Effector memory CD8-positive, alpha-beta T cell (primary cell): Measurements from ENCODE around the gene LRRFIP2.
"Not testable (repeated sequence)": the region's sequence is repeated elsewhere in the genome, so short reads cannot be mapped to it uniquely, and the experiment has no call there.

Source experiments
- ATAC-seq: fragments of 150-1000 bp; cut with Tn5 transposase; replicated peaks from 2 replicates; pipeline ENCODE4 v1.10.0; 2021; ENCODE audit warnings: mild to moderate bottlenecking, moderate library complexity
- DNase-seq, 3 experiments: peaks; one replicate each; pipeline ENCODE4 v3.0.0; 2021
- H3K27ac Mint-ChIP-seq, 2 donors: one replicate each; pipeline ENCODE4 v1.8.0; 2022; ENCODE audit warnings: mild to moderate bottlenecking in 2 of 2, mixed read lengths in 2 of 2, moderate library complexity in 2 of 2
- H3K27me3 Mint-ChIP-seq, 2 donors: one replicate each; pipeline ENCODE4 v1.8.0; 2022; ENCODE audit warnings: mixed read lengths in 2 of 2
- H3K36me3 Mint-ChIP-seq: one replicate; pipeline ENCODE4 v1.8.0; 2022; ENCODE audit warnings: mild to moderate bottlenecking, moderate library complexity, mixed read lengths; ENCODE audit not compliant: insufficient read depth
- H3K4me1 Mint-ChIP-seq, 2 donors: one replicate each; pipeline ENCODE4 v1.8.0; 2022; ENCODE audit warnings: low read depth in 2 of 2, mixed read lengths in 2 of 2
- H3K4me3 Mint-ChIP-seq, 2 donors: one replicate each; pipeline ENCODE4 v1.8.0; 2022; ENCODE audit warnings: mild to moderate bottlenecking in 2 of 2, mixed read lengths in 2 of 2, moderate library complexity in 2 of 2
- H3K9me3 Mint-ChIP-seq, 2 donors: one replicate each; pipeline ENCODE4 v1.8.0; 2022; ENCODE audit warnings: mixed read lengths in 2 of 2

LRRFIP2 gene

DNA sequence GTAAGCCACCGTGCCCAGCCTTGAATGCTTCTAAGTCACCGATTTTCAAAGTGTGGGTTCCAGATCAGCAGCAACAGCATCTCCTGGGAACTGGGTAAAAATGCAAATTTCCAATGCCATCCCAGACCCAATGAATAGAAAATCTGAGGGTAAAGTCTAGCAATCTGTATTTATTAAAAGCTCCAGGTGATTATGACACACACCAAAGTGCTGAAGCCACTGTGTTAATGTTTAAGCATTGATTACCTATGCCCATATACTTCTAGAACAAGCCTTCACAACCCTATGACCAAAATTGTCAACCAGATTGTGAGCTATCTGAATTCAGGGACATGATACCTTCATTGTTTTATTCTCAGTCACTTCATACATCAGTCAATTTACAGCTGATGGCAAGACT lies 86.5 kb downstream of the LRRFIP2 start:
- no peaks in the 10 kb centered on the region for H3K27me3 Mint-ChIP-seq
- no peak overlapping the region for H3K4me3 Mint-ChIP-seq
- no peak for DNase-seq
- no peak for ATAC-seq
- no peak overlapping the region for H3K27ac Mint-ChIP-seq
- H3K9me3 Mint-ChIP-seq = no peaks in the 10 kb centered on the region
- H3K36me3 Mint-ChIP-seq = peaks cover 8% of the 10 kb centered on the region
- no peaks in the 10 kb centered on the region for H3K4me1 Mint-ChIP-seq

DNA sequence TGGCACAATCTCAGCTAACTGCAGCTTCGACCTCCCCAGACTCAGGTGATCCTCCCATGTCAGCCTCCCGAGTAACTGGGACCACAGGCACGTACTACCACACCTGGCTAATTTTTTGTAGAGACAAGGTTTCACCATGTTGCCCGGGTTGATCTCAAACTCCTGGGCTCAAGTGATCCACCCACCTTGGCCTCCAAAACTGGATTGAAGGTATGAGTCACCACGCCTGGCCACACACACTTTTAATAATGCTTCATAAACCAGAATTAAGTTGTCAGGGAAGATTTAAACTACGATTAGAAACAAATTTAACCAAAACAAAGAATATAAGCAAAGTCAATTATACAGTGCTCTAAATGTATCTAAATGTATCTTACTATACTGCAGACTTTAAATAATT lies 87.5 kb downstream of the LRRFIP2 start:
- no peak for DNase-seq
- Mint-ChIP-seq H3K27me3 (no peaks in the 10 kb centered on the region), H3K4me1 (no peaks in the 10 kb centered on the region), H3K4me3 (no peak overlapping the region), H3K36me3 (peaks cover 12% of the 10 kb centered on the region), H3K9me3 (no peaks in the 10 kb centered on the region), H3K27ac (no peak overlapping the region)
- no peak for ATAC-seq

DNA sequence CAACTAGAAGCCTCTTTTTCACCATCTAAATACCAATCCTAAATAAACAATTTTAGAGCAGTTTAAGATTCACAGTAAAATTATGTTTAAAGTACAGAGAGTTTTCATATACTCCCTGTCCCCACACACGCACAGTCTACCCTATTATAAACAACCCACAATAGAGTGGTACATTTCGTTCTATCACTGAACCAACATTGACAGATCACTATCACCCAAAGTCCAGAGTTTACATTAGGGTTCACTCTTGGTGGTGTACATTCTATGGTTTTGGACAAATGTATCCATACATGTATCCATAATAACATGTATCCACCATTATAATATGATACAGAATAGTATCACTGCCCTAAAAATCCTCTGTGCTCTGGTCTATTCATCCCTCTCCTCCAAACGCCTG lies 92.1 kb downstream of the LRRFIP2 start:
- Mint-ChIP-seq H3K36me3 (peaks cover 7% of the 10 kb centered on the region), H3K27me3 (no peaks in the 10 kb centered on the region), H3K9me3 (no peaks in the 10 kb centered on the region), H3K27ac (peak overlapping the region in 1 of 2 donors; percentile 64), H3K4me3 (no peak overlapping the region), H3K4me1 (no peaks in the 10 kb centered on the region)
- ATAC-seq (no peak), DNase-seq (no peak)

DNA sequence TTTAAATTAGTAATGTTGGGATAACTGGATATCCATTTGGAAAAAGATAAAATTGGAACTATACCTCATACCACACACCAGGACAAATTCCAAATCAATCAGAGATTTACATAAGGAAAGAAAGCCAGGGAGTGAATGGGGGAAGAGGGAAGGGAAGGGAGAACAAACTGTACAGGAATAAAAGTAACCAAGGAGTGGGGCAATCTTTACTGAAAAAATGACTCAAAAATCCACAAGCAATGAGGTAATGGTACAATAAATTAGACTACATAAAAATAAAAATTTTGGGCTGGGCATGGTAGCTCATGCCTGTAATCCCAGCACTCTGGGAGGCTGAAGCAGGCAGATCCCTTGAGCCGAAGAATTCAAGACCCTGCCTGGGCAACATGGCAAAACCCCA lies 98.4 kb downstream of the LRRFIP2 start:
- no peaks in the 10 kb centered on the region for H3K4me1 Mint-ChIP-seq
- H3K36me3 Mint-ChIP-seq = peaks cover 10% of the 10 kb centered on the region
- no peak overlapping the region for H3K4me3 Mint-ChIP-seq
- H3K9me3 Mint-ChIP-seq = no peaks in the 10 kb centered on the region
- ATAC-seq (no peak), DNase-seq (no peak)
- no peaks in the 10 kb centered on the region for H3K27me3 Mint-ChIP-seq
- no peak overlapping the region for H3K27ac Mint-ChIP-seq

DNA sequence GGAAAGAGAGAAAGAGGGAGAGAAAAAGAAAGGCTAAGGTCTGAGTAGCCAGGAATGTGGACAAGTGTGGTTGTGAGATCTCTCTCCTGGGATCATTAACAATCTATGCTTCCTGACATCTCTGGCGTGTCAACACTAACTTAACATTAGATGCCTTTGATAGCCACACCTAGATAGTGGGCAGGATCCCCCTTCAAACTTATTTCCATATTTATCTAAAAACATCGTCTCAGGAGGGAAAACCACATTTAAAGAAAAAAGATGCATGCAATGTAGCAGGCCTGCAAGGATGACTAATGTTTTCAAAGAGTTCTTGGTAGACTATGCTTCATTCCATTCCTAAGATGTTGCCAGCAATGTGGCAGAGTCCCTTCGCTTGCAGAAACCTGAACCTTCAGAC lies 100.2 kb downstream of the LRRFIP2 start:
- no peaks in the 10 kb centered on the region for H3K9me3 Mint-ChIP-seq
- H3K4me1 Mint-ChIP-seq = no peaks in the 10 kb centered on the region
- H3K27ac Mint-ChIP-seq = no peak overlapping the region
- no peak overlapping the region for H3K4me3 Mint-ChIP-seq
- DNase-seq = no peak
- ATAC-seq = no peak
- no peaks in the 10 kb centered on the region for H3K27me3 Mint-ChIP-seq
- peaks cover 12% of the 10 kb centered on the region for H3K36me3 Mint-ChIP-seq

DNA sequence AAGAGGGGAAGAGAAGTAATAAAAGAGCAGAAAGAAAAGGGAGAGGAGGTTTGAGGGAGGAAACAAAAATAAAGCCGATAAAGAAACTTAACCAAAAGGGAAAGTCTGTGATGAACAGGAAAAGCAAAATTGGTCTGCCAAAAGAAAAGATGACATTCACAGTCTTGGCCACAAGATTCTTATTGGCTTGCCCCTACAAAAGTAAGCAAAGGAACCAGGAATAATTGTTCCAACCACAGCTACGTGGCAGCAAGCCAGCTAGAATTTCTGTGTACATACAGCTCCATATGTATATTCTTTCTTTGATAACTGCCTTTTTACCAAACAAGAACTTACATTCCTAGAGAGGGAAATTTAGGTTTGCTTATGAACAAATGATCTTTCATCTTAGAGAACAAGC lies 101.5 kb downstream of the LRRFIP2 start:
- no peak for ATAC-seq
- peaks cover 12% of the 10 kb centered on the region for H3K36me3 Mint-ChIP-seq
- DNase-seq = no peak
- peak overlapping the region in 1 of 2 donors; percentile 31 for H3K27ac Mint-ChIP-seq
- no peaks in the 10 kb centered on the region for H3K9me3 Mint-ChIP-seq
- H3K27me3 Mint-ChIP-seq = no peaks in the 10 kb centered on the region
- no peaks in the 10 kb centered on the region for H3K4me1 Mint-ChIP-seq
- no peak overlapping the region for H3K4me3 Mint-ChIP-seq

DNA sequence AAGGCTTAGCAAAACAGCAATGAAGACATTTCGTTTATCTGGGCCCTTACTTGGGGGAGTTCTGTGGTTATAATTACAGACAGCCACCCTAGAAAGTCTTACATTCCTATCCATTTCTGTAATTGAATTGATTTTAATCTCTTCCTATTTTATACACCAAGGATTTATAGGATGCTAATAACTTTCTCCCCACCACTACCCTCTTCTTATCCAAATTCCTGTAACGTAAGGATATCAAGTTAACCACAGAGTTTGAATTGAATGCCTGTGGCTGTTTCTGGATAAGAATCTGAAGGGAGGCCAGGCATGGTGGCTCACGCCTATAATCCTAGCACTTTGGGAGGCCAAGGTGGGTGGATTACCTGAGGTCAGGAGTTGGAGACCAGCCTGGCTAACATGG lies 102.5 kb downstream of the LRRFIP2 start:
- H3K36me3 Mint-ChIP-seq = peaks cover 12% of the 10 kb centered on the region
- no peaks in the 10 kb centered on the region for H3K9me3 Mint-ChIP-seq
- no peak overlapping the region for H3K27ac Mint-ChIP-seq
- DNase-seq (no peak), ATAC-seq (no peak)
- no peak overlapping the region for H3K4me3 Mint-ChIP-seq
- no peaks in the 10 kb centered on the region for H3K4me1 Mint-ChIP-seq
- no peaks in the 10 kb centered on the region for H3K27me3 Mint-ChIP-seq

DNA sequence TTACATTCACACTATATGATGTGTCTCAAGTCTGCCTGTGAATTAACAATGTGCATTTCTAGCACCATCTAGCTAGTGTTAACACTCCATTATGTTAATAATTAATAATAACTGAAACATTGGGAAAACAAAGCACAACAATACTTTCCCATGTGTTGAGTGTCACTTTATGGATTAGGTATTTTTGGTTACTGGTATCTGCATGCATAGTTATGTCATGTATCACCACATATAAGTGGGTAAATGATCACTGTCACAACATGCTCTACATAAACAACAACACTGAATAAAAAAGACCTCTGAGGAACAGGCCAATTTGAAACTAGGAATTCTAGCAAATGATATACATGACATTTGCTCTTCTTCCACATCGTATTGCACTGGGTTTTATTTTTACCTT lies 106.4 kb downstream of the LRRFIP2 start:
- peaks cover 20% of the 10 kb centered on the region for H3K36me3 Mint-ChIP-seq
- H3K4me3 Mint-ChIP-seq = no peak overlapping the region
- ATAC-seq (no peak), DNase-seq (no peak)
- no peaks in the 10 kb centered on the region for H3K27me3 Mint-ChIP-seq
- H3K4me1 Mint-ChIP-seq = no peaks in the 10 kb centered on the region
- H3K9me3 Mint-ChIP-seq = no peaks in the 10 kb centered on the region
- H3K27ac Mint-ChIP-seq = no peak overlapping the region

DNA sequence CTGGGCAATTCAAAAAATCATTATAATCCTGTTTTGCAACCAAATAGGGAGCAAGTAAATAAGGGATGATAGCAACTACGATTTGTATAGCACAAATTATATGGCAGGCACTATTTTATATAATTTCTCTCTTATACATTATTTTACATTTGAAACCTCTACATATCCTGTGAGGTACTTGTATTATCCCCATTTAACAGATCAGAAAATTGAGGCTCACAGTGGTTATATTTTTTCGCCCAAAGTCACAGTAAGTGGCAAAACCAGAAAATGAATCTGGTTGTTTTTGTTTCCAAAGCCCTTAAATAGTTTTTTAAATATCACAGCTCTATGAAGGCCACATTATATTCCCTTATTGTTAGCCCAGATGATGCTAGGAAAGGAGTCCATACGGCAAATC lies 106.8 kb downstream of the LRRFIP2 start:
- no peak overlapping the region for H3K4me3 Mint-ChIP-seq
- H3K4me1 Mint-ChIP-seq = no peaks in the 10 kb centered on the region
- DNase-seq (no peak), ATAC-seq (no peak)
- H3K27ac Mint-ChIP-seq = no peak overlapping the region
- no peaks in the 10 kb centered on the region for H3K9me3 Mint-ChIP-seq
- peaks cover 19% of the 10 kb centered on the region for H3K36me3 Mint-ChIP-seq
- no peaks in the 10 kb centered on the region for H3K27me3 Mint-ChIP-seq

DNA sequence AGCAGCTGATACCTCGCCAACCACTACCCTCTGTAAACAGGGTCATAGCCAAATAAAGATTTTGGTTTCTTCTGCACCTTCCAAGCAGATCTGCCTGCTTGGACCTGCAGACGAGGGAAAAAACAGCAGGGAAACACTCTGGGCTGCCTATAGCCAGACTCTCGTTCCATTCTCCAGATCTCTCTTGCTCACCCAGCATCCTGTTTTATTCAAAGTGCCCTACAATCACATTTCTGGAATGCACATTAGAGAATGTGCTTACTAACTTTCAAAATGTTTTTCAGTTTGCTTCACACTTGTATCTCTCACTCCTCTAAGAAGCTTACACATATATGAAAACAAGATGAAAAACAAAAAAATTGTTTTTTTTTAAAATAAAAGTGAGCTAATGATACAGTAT lies 109.6 kb downstream of the LRRFIP2 start:
- no peak for ATAC-seq
- Mint-ChIP-seq H3K9me3 (no peaks in the 10 kb centered on the region), H3K36me3 (peaks cover 23% of the 10 kb centered on the region), H3K27ac (peak overlapping the region in 1 of 2 donors; percentile 14), H3K4me3 (no peak overlapping the region), H3K4me1 (peaks cover 0 to 3% of the 10 kb centered on the region in 2 donors), H3K27me3 (no peaks in the 10 kb centered on the region)
- no peak for DNase-seq

DNA sequence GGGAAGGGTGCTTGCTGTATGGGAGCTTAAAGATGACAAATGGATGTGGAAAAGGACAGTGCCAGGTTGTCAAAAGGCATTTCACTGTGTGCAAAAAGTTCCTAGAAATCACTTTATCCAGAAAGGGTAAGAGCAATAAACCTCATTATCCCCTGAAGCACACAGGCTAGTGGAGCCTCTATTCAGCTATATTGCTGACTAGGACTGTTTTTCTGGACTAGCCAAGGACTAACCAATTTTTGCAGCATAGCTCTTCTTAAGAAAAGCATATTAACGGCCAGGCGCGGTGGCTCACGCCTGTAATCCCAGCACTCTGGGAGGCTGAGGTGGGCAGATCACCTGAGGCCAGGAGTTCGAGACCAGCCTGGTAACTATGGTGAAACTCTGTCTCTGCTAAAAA lies 116.3 kb downstream of the LRRFIP2 start:
- H3K27ac Mint-ChIP-seq = no peak overlapping the region
- H3K4me1 Mint-ChIP-seq = peaks cover 0 to 3% of the 10 kb centered on the region in 2 donors
- H3K9me3 Mint-ChIP-seq = no peaks in the 10 kb centered on the region
- H3K4me3 Mint-ChIP-seq = no peak overlapping the region
- H3K27me3 Mint-ChIP-seq = no peaks in the 10 kb centered on the region
- no peak for DNase-seq
- H3K36me3 Mint-ChIP-seq = peaks cover 32% of the 10 kb centered on the region
- no peak for ATAC-seq

DNA sequence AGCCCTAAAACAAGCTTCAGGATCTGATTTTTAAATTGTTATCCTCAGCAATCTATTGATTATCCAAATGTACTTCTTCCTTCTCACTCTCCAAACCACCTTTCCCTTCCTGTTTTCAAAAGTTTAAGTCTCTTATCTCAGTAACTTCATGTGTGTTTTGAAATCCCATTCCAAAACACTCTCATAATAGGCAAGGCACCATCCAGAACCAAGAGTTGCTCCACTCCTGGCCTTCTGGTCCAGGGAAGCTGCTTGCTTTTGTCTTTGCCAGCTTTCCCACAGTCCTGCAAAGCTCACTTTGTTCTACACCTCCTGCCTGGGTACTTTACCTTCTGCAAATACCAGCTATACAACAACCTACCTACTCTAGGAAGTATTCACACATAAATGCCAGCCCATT lies 117.6 kb downstream of the LRRFIP2 start:
- Mint-ChIP-seq H3K9me3 (no peaks in the 10 kb centered on the region), H3K27ac (peak overlapping the region; percentile 22 to 72), H3K27me3 (no peaks in the 10 kb centered on the region), H3K4me1 (peaks cover 0 to 3% of the 10 kb centered on the region in 2 donors), H3K36me3 (peaks cover 37% of the 10 kb centered on the region), H3K4me3 (no peak overlapping the region)
- no peak for ATAC-seq
- no peak for DNase-seq

DNA sequence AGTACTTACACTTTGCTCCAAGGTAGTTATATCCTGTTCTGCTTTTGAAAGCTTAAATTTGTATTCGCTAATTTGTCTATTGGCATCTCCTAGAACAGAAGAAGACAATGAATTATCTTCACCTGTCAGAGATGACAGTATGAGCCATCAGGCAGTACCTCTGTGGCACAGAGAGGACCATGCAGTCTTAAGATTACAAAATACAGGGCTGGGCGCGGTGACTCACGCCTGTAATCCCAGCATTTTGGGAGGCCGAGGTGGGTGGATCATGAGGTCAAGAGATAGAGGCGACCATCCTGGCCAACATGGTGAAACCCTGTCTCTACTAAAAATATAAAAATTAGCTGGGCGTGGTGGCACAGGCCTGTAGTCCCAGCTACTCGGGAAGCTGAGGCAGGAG lies 119.3 kb downstream of the LRRFIP2 start:
- not testable (repeated sequence) for DNase-seq

DNA sequence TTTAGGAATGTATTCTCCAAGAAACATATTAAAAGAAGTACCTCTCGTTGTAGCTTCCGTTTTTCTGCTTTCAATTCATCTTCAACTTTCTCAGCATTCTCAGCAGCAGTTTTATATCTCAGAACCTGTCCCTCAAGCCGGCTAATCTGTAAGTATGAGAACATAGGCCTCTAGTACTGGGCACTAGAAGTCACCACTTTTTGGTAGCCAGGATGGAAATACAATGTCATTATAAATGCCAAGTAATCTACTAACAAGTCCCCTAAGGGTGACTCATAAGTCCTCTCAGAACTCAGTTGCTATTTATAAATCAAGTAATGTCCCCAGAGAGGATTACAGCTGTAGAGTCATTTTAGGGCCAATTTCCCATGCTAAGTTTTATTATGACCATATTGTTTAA lies 120.0 kb downstream of the LRRFIP2 start:
- ATAC-seq = no peak

More for the DNA sequence above, 119.3 kb downstream of the LRRFIP2 start:
- ATAC-seq, H3K4me1 Mint-ChIP-seq, H3K9me3 Mint-ChIP-seq, H3K27me3 Mint-ChIP-seq, H3K4me3 Mint-ChIP-seq: not testable (repeated sequence)
- Mint-ChIP-seq H3K27ac (peak overlapping the region in 1 of 2 donors; percentile 21), H3K36me3 (peaks cover 40% of the 10 kb centered on the region)

DNA sequence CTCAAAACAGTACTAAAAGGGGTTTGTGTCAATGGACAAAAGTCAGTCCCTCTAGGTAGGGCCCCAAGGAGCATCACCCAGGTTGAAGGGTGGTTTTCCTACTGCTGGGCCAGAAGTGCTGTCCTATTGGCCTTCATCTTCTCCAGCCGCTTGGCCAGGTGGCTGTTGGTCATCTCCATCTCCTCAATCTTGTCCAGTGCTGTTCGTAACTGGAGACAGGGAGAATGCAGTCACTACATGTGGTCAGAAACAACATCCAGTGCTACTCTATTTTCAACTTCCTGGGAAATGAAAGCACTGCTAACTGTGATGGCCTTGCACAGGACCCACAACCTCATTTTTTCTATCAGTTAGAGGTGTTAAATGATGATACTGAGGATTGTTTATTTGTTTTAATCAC lies 120.6 kb downstream of the LRRFIP2 start:
- no peaks in the 10 kb centered on the region for H3K27me3 Mint-ChIP-seq
- H3K27ac Mint-ChIP-seq = peak overlapping the region in 1 of 2 donors; percentile 49
- H3K36me3 Mint-ChIP-seq = peaks cover 47% of the 10 kb centered on the region

More for the DNA sequence above, 120.0 kb downstream of the LRRFIP2 start:
- H3K36me3 Mint-ChIP-seq = peaks cover 44% of the 10 kb centered on the region
- DNase-seq = no peak
- H3K4me3 Mint-ChIP-seq = no peak overlapping the region
- H3K4me1 Mint-ChIP-seq = no peaks in the 10 kb centered on the region
- peak overlapping the region in 1 of 2 donors; percentile 21 for H3K27ac Mint-ChIP-seq
- no peaks in the 10 kb centered on the region for H3K9me3 Mint-ChIP-seq
- no peaks in the 10 kb centered on the region for H3K27me3 Mint-ChIP-seq

More for the DNA sequence above, 120.6 kb downstream of the LRRFIP2 start:
- ATAC-seq (no peak), DNase-seq (no peak)
- no peaks in the 10 kb centered on the region for H3K9me3 Mint-ChIP-seq
- no peaks in the 10 kb centered on the region for H3K4me1 Mint-ChIP-seq
- H3K4me3 Mint-ChIP-seq = no peak overlapping the region
